Right forelimb (tissue), 1 donor: Measurements from ENCODE around the gene ZNF732.
"Not testable (repeated sequence)": the region's sequence is repeated elsewhere in the genome, so short reads cannot be mapped to it uniquely, and the experiment has no call there.

Experiments
- DNase-seq: peaks from one replicate; pipeline ENCODE4 v3.0.0-alpha.2; 2018

The ZNF732 gene

DNA sequence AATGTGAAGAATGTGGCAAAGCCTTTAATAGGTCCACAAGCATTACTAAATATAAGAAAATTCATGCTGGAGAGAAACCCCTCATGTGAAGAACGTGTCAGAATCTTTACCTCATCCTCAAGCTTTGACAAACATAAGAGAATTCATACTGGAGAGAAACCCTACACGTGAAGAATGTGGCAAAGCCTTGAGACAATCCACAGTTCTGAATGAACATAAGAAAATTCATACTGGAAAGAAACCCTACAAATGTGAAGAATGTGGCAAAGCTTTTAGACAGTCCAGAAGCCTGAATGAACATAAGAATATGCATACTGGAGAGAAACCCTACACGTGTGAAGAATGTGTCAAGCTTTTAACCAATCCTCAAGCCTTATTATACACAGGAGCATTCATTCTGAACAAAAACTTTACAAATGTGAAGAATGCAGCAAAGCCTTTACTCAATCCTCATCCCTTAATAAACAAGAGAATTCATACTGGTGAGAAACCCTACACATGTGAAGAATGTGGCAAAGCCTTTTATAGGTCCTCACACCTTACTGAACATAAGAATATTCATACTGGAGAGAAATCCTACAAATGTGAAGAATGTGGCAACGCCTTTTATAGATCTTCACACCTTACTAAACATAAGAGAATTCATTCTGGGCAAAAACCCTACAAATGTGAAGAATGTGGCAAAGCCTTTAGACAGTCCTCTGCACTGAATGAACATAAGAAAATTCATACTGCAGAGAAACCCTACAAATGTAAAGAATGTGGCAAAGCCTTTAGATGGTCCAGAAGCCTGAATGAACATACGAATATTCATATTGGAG is 51.1 kb downstream of the ZNF732 start:
- DNase-seq: no peak

DNA sequence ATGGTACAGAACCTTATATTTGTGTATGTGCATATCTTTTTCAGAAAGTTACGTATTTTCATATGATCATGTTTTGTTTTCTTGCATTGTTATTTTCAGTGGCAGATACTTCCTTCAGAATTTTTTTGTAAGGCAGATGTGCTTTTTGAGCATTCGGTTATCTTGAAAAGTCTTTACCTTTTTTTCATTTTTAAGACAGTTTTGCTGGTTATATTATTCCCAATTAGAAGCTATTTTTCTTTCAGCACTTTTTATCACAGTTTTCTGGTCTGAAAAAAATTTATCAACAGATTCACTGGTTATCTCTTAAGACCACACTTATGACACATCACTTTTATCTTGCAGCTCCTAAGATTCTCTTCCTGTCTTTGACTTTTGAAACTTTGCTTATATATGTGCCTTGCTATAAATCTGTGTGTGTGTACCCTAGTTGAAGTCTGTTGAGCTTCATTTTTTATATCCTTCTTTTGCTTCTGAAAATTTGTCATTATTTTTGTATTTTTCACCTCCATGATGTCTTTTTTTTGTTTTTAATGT is 53.1 kb downstream of the ZNF732 start:
- DNase-seq: no peak

DNA sequence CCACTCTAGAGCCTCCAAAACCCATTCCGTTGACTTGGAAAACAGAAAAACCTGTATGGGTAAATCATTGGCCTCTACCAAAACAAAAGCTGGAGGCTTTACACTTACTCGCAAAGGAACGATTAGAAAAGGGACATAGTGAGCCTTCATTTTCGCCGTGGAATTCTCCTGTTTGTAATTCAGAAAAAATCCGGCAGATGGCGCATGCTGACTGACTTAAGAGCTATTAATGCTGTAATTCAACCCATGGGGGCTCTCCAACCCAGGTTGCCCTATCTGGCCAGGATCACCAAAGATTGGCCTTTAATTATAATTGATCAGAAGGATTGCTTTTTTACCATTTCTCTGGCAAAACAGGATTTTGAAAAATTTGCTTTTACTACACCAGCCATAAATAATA is 60.8 kb downstream of the ZNF732 start:
- no peak for DNase-seq

DNA sequence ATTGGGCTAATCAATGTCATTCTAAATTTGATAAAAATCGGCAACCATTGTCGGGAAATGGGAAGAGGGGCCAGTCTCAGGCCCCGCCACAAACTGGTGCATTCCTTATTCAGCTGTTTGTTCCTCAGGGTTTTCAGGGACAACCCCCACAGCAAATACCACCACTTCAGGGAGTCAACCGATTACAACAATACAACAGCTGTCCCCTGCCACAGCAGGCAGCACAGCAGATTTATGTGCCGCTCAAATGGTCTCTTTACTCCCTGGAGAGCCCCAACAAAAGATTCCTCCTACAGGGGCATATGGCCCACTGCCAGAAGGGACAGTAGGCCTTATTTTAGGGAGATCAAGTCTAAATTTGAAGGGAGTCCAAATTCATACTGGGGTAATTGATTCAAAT is 61.8 kb downstream of the ZNF732 start:
- DNase-seq: no peak

DNA sequence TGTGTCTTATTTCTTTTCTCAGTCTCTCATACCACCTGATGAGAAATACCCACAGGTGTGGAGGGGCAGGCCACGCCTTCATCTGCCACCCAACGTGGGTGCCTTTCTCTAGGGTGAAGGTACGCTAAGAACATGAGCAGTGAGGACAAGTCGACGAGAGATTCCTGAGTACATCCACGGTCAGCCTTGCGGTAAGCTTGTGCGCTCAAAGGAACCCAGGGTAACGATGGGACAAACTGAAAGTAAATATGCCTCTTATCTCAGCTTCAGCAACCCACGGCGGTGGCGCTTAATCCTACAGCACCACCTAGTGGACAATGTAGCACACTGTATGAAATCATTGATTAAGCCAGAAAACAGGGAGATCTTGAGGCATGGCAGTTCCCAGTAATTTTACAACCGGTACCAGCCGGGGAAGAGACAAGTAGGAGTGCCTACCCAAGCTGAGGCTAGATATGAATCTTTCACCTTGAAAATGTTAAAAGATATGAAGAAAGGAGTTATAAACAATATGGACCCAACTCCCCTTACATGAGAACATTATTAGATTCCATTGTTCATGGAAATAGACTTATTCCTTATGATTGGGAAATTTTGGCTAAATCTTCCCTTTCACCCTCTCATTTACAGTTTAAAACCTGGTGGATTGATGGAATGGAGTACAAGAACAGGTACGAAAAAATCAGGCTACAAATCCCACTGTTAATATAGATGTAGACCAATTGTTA is 63.0 kb downstream of the ZNF732 start:
- DNase-seq: no peak

DNA sequence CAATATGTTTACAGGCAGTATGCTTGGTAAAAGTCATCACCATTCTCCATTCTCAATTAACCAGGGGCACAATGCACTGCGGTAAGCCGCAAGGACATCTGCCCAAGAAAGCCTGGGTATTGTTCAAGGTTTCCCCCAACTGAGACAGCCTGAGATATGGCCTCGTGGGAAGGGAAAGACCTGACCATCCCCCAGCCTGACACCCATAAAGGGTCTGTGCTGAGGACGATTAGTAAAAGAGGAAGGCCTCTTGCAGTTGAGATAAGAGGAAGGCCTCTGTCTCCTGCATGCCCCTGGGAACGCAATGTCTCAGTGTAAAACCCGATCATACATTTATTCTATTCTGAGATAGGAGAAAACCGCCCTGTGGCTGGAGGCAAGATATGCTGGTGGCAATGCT is 63.9 kb downstream of the ZNF732 start:
- not testable (repeated sequence) for DNase-seq

DNA sequence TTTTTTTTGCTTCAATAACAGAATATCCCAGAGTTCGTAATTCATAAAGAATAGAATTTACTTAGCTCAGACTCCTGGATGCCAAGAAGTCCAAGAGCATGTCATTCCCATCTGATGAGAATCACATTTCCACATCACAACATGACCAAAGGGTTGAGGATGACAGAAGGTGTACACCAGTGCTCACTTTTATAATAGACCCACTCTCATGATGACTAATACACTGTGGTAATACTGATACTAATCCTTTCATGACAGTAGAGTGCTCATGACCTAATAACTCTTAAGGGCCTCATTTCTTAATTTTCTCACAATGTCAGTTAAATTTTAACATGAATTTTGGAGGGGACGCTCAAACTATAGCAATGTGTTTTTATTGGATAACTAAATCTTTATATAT is 69.2 kb downstream of the ZNF732 start:
- no peak for DNase-seq

DNA sequence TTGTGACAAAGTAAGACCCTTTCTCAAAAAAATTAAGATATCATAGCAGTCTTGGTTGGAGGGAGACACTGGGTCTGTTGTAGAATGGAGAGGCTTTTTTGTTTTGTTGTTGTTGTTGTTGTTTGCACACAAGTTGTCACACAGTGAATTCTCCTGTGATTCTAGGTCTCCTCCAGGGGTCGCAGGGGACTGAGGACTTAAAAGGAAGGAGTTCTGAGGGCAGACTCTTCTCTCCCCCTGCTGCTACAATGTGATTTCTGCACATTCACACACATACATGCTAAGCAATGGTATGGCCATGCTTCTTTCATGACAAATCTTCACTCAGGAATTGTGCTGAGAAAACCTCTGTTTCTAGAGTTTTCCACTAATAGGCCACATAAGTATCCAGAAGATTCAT is 71.1 kb downstream of the ZNF732 start:
- no peak for DNase-seq

DNA sequence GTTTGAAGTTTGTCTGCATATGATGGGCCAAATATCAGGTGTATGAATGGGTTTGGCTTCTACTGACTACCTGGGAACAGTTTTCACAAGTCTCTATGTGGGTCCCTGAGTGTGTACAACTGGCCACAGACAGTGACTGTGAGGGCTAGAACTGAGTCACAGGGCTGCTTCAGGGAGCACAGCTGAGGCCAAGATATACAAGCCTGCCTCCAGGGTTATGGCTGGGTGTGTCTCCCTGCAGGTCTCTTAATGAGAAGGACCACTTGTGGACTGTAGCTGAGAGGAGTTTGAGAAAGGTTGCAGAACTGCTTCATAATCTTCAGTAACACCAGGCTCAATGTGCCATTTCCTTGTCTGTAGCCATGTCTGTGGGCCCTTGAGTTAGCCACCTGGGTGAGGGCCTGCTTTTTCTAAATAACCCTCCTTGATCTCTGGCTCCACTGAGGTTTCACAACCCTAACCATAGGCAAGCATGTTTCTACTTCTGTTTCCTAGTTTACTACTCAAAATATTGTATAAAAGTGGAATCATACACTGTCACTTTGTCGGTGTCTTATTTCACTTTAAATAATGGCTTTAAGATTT is 81.3 kb downstream of the ZNF732 start:
- no peak for DNase-seq
